ENCODE data around the gene CC2D1A.
"Not testable (repeated sequence)": the region's sequence is repeated elsewhere in the genome, so short reads cannot be mapped to it uniquely, and the experiment has no call there.

The CC2D1A gene

DNA sequence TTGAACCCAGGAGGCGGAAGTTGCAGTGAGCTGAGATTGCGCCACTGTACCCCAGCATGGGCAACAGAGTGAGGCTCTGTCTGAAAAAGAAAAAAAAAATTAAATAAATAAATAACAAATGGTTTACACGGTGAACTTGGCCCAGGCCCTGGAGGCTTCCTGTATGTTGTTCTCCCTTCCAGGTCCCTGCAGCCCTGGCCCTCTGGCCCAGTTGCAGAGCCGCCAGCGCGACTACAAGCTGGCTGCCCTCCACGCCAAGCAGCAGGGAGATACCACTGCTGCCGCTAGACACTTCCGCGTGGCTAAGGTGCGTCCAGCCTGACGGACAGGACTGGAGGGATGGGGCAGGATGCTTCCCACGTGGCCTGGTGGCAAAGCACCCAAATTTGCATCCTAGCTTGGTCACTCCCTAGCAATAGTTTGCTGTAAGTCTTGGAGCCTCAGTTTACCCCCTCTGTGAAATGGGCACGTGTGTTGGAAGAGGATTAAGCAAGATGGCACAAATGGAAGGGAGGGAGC is 11.9 kb downstream of the CC2D1A start:
- no peak for DNase-seq (ENCODE audit: low read depth)
- no peak overlapping the region for H3K4me3 ChIP-seq (ENCODE audit: control insufficient read depth, low read depth, low read length)
- TF ChIP-seq, protein P1, sequence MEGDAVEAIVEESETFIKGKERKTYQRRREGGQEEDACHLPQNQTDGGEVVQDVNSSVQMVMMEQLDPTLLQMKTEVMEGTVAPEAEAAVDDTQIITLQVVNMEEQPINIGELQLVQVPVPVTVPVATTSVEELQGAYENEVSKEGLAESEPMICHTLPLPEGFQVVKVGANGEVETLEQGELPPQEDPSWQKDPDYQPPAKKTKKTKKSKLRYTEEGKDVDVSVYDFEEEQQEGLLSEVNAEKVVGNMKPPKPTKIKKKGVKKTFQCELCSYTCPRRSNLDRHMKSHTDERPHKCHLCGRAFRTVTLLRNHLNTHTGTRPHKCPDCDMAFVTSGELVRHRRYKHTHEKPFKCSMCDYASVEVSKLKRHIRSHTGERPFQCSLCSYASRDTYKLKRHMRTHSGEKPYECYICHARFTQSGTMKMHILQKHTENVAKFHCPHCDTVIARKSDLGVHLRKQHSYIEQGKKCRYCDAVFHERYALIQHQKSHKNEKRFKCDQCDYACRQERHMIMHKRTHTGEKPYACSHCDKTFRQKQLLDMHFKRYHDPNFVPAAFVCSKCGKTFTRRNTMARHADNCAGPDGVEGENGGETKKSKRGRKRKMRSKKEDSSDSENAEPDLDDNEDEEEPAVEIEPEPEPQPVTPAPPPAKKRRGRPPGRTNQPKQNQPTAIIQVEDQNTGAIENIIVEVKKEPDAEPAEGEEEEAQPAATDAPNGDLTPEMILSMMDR (IDR thresholded peaks at IDR 0.05; ENCODE audit: control insufficient read depth, insufficient read depth, low read depth, low read length, missing control alignments), result no peak

GRCh38 chr19:13918726-13919411 is 12.9 kb downstream of the CC2D1A start:
- TF ChIP-seq, protein P1 (IDR thresholded peaks at IDR 0.05; ENCODE audit: control insufficient read depth, insufficient read depth, low read depth, low read length, missing control alignments), result no peak
- no peak for DNase-seq (ENCODE audit: low read depth)
- no peak overlapping the region for H3K4me3 ChIP-seq (ENCODE audit: control insufficient read depth, low read depth, low read length)

DNA sequence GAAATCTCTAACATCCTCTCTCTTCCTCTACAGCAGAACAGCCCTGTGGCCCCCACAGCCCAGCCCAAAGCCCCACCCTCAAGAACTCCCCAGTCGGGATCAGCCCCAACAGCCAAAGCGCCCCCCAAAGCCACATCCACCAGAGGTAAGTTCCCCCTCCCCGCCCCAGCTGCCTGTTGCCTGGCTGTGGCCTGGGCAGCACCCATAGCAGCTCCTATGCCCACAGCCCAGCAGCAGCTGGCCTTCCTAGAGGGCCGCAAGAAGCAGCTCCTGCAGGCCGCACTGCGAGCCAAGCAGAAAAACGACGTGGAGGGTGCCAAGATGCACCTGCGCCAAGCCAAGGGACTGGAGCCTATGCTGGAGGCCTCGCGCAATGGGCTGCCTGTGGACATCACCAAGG is 14.5 kb downstream of the CC2D1A start:
- TF ChIP-seq, protein P1 (IDR thresholded peaks at IDR 0.05; ENCODE audit: control insufficient read depth, insufficient read depth, low read depth, low read length, missing control alignments), result no peak
- DNase-seq (ENCODE audit: low read depth), result no peak
- H3K4me3 ChIP-seq (ENCODE audit: control insufficient read depth, low read depth, low read length), result no peak overlapping the region

- H3K4me3 ChIP-seq (ENCODE audit: control insufficient read depth, low read depth, low read length), result no peak overlapping the region
- TF ChIP-seq, protein P1 (IDR thresholded peaks at IDR 0.05; ENCODE audit: control insufficient read depth, insufficient read depth, low read depth, low read length, missing control alignments), result no peak
- no peak for DNase-seq (ENCODE audit: low read depth)
Observed at GRCh38 chr19:13920940-13921747, 15.1 kb downstream of the CC2D1A start.

DNA sequence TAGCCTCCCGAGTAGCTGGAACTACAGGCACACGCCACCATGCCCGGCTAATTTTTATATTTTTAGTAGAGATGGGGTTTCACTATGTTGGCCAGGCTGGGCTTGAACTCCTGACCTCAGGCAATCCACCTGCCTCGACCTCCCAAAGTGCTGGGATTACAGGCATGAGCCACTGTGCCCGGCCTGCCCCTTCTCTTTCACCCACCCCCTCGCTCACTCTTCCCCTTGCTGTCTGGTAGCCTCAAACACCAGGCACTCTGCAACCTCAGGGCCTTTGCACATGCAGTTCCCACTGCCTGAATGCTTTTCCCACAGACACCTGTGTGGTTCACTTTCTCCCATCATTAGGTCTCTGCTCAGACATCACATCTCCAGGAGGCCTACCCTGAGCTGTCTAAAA is 16.1 kb downstream of the CC2D1A start:
- DNase-seq (ENCODE audit: low read depth); H3K4me3 ChIP-seq (ENCODE audit: control insufficient read depth, low read depth, low read length): not testable (repeated sequence)

DNA sequence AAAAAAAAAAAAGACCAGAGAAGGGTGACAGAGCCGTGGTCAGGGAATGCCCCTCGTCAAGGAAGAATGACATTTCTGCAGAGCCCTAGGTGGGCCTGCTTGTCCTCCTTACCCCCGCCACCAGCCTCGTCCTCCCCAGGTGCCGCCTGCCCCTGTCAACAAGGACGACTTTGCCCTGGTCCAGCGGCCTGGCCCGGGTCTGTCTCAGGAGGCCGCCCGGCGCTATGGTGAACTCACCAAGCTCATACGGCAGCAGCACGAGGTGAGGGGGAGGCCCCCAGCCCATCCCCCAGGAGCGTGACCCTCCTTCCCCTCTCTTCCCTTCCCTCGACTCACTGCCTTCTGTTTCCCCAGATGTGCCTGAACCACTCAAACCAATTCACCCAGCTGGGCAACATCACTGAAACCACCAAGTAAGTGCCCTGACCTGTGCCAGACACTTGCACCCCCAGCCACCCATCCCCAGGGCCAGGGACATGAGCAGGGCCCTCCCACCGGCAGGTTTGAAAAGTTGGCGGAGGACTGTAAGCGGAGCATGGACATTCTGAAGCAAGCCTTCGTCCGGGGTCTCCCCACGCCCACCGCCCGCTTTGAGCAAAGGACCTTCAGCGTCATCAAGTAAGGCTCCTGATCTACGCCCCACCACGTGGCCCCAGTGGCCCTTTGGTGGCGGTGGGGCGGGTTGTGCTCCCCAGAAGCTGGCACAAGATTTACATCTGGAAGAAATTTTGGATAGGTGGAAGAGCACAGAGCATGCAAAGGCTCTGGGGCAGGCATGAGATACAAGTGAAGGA is 17.4 kb downstream of the CC2D1A start:
- no peak overlapping the region for H3K4me3 ChIP-seq (ENCODE audit: control insufficient read depth, low read depth, low read length)
- TF ChIP-seq, protein P1 (IDR thresholded peaks at IDR 0.05; ENCODE audit: control insufficient read depth, insufficient read depth, low read depth, low read length, missing control alignments), result no peak
- DNase-seq (ENCODE audit: low read depth), result no peak

All from AG09309 (cell line).